ENCODE results near the gene FMN2. TPM values are rescaled to one million over a fixed set of nuclear protein-coding genes. Genes with fewer than 3 reads are reported as not detected.

The FMN2 gene
- polyA plus RNA-seq, 10 donors = 0.36 to 1.2 (median 0.75) TPM

DNA sequence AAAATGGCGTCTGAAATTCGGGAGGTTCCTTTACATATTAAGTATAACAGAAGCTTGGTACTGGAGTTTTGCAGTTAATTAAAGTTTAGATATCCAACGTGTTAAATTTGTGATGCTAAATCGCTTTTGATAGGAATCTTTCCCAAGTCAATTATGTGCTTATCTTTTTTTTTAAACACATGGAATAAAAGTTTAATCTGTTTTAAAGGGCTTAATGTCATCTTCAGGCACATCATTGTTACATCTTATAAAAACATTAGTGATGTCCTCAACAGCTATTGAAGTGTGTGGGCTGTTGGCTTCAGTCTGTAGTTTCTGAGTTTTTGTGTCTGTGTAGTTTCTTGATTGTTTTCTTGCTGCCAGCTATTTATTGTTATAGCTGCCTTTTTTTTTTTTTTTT is 5.3 kb downstream of the FMN2 start:
- no peak for DNase-seq

DNA sequence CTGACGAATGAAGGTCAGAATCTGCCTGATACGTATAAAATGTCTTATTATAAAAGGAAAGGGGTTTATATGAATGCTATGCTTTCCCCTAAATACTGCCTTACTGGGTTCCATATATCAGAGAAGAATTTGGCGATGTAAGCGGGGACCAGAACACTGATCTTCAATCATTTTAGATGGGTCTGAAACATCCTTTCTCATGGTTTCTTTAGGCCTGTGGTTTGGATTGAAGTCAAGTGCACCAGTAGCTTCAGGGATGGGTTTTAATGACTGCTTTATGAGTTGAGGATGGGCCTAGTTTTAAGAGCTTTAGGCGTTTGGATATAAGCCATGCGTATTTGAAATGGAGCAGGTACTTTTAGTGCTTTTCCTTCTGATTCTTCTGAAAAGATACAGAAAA is 6.9 kb downstream of the FMN2 start:
- no peak for DNase-seq

- no peak for DNase-seq
Observed at GRCh38 chr1:240099329-240099728, 7.6 kb downstream of the FMN2 start.

DNA sequence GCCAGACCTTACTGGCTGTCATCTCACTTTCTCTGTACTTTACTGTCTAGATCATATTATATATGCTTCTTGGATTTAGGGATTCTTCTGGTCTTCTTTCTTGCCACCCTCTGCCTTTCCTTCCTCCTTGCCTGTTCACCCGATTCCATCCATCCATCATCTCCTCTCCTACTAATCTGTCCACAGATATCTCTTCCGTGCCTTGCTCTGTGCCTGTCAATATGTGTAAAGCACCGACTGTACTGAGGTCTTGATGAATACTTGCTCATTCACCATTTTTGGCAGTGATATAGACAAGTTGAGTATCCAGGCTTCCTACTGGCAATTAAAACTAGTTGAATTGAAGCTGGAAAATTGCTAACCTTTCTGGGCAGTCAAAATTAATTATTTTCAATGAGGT is 8.1 kb downstream of the FMN2 start:
- no peak for DNase-seq

- DNase-seq = peak in 1 of 3 donors; percentile 58
Observed at GRCh38 chr1:240100371-240100934, 8.8 kb downstream of the FMN2 start.

DNA sequence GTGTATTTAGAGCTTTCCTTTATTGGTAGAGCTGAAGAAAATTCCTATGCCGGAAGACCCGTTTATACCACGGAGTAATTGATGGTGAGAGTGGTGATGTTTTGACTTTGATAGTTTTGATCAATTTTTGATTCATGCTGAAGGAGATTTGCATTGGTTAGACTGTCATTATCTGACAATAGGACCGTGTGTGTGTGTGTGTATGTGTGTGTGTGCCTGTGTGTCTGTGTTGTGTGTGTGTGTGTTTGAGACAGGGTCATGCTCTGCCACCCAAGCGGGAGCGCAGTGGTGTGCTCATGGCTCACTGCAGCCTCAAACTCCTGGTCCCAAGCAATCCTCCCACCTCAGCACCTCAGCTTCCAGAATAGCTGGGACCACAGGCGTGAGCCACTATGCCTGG is 9.6 kb downstream of the FMN2 start:
- no peak for DNase-seq

GRCh38 chr1:240101737-240102136 is 10.1 kb downstream of the FMN2 start:
- DNase-seq = no peak

- no peak for DNase-seq
Observed at GRCh38 chr1:240104672-240105071, 13.0 kb downstream of the FMN2 start.

GRCh38 chr1:240107058-240107684 is 15.5 kb downstream of the FMN2 start:
- peak in 1 of 3 donors; percentile 38 for DNase-seq

GRCh38 chr1:240109130-240109529 is 17.4 kb downstream of the FMN2 start:
- no peak for DNase-seq

GRCh38 chr1:240109920-240110636 is 18.4 kb downstream of the FMN2 start:
- DNase-seq = no peak

DNA sequence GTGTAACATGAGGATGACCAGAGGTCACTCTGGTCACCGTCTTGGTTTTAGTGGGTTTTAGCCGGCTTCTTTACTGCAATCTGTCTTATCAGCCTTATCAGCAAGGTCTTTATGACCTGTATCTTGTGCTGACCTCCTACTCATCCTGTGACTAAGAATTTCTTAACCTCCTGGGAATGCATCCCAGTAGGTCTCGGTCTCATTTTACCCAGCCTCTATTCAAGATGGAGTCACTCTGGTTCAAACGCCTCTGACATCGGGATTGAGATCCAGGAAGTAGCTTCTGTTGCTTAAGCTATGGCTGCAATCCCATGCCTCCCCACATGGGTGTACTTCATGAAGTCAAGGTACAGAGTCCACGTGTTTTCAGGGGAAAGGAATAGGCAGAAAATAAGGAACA is 19.9 kb downstream of the FMN2 start:
- DNase-seq = no peak

DNA sequence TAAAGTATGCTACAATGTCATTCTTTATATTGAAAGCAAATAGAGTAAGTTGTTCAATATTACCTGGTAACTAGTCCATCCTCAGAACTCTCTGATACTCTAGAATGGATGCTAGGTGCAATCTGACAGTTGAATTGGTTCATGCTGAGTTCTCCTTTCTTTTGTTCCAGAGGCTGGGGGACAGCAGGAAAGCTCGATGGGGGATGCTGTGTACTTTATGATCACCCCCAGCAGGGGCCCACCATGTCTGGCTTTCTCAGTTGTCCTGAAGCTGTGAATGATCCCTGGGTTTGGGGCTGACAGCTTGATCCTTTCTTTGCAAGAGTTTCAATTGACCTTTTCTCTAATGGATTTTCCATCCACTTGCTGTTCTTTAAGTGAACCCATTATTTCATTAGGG is 22.5 kb downstream of the FMN2 start:
- DNase-seq = no peak

GRCh38 chr1:240115831-240116230 is 24.1 kb downstream of the FMN2 start:
- no peak for DNase-seq

- DNase-seq = peak in 2 of 3 donors; percentile 53 to 68
Observed at GRCh38 chr1:240116831-240117769, 25.4 kb downstream of the FMN2 start.

DNA sequence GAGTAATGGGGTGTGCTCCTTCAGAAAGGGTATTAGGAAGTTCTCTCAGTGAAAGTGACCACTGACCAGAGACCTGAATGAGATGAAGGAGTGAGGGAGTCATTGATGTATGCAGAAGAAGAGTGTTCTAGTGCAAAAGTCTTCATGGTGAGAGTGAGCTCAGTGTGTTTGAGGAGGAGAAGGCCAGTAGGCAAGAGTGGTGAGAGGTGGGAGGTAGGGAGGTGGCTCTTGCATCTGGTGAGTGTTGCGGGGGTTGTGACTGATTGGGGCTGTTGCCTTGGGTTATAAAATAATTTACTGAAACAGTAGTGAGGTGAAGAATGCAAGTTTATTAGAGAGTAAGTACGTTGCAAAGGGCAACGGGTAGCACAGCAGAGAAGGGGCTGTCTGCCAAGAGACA is 26.2 kb downstream of the FMN2 start:
- no peak for DNase-seq

DNA sequence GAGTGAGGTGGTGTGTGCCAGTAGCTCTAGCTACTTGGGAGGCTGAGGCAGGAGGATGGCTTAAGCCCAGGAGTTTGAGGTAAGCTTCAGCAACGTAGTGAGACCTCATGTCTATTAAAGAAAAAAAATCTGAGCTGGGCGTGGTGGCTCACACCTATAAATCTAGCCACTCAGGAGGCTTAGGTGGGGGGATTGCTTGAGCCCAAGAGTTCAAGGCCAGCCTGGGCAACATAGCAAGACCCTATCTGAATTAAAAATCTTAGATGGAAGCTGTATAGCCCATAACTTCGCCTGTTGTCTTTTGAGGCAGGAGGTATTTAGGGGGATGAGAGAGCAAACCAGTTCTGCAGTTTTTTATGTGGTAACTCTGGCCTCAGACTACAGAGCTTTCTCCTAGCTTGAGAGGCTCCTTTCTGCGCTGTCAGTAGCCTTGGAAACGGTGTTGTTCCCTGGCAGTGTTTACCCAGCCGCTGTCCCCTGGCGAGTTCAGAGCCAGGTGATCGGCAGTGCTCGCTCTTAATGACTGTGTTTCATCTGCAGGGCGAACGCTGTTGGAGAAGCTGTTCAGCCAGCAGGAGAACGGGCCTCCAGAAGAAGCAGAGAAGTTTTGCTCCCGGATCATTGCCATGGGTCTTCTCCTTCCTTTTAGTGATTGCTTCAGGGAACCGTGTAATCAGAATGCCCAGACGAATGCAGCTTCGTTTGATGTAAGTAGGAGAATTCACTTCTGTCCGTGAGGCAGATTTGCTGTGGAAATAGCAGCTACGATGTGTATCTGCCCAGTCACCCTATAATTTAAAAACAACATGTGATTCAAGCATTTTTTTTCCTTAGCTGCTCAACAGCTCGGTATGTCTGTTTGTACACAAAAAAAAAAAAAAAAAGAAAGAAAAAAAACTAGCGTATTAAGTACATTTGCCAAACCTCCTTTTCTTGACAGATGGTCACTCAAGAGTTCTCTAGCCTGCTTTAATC is 31.2 kb downstream of the FMN2 start:
- DNase-seq = peak in 2 of 3 donors; percentile 54 to 69

GRCh38 chr1:240126821-240127220 is 35.1 kb downstream of the FMN2 start:
- DNase-seq = no peak

DNA sequence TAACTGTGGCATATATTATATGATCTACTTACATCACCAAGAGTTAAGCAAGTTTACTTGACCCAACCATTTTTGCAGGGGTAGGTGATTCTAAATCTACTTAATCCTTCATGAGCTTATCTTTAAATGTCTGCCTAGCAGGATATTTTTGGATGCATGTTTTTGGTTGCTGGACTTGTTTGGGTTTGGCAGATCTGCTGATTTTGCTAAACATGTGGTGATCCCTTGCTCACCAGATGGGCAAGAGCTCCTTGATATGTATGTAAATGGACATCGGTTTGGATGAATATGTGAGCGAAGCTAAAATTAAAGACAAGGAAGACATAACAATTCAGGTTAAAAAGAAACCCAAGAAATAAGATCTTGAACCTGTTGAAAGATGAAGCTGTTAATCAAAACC is 36.7 kb downstream of the FMN2 start:
- DNase-seq = no peak

- DNase-seq = no peak
Observed at GRCh38 chr1:240134113-240134512, 42.4 kb downstream of the FMN2 start.

GRCh38 chr1:240134596-240134995 is 42.9 kb downstream of the FMN2 start:
- peak in 1 of 3 donors; percentile 7 for DNase-seq

All from muscle of back (tissue), 11 donors.